HAP-1 (cell line): ENCODE measurements around the gene MAPK4.
"Not testable (repeated sequence)": the region's sequence is repeated elsewhere in the genome, so short reads cannot be mapped to it uniquely, and the experiment has no call there.

ENCODE experiments used
- DNase-seq, 2 experiments: peaks; one replicate each; pipeline ENCODE4 v3.0.0-alpha.2; 2016 to 2020; ENCODE audit warnings: low spot score in 2 of 2
- H3K27me3 ChIP-seq: fragments of 250-450 bp; sonication (Bioruptor Pico); 2 replicates; pipeline ENCODE4 v1.5.1; 2020; ENCODE audit warnings: low read depth, mild to moderate bottlenecking, moderate library complexity
- H3K36me3 ChIP-seq: fragments of 250-450 bp; sonication (Bioruptor Pico); replicated peaks from 2 replicates; pipeline ENCODE4 v1.5.1; 2020; ENCODE audit warnings: mild to moderate bottlenecking
- H3K4me1 ChIP-seq: fragments of 250-450 bp; sonication (Bioruptor Pico); 2 replicates; pipeline ENCODE4 v1.5.1; 2020; ENCODE audit warnings: mild to moderate bottlenecking
- H3K4me3 ChIP-seq: fragments of 250-450 bp; sonication (Bioruptor Pico); 2 replicates; pipeline ENCODE4 v1.5.1; 2020; ENCODE audit warnings: mild to moderate bottlenecking, moderate library complexity
- H3K9me3 ChIP-seq: fragments of 250-450 bp; sonication (Bioruptor Pico); 2 replicates; pipeline ENCODE4 v1.5.1; 2020; ENCODE audit warnings: mild to moderate bottlenecking, moderate library complexity
- in situ Hi-C: fragments of 300-500 bp; cut with MboI; formaldehyde crosslinking; loops from 3 replicates; pipeline ENCODE4 v1.14.3; 2020; ENCODE audit warnings: low sequenced_read_pairs, inconsistent platforms, mixed read lengths

MAPK4 gene

DNA sequence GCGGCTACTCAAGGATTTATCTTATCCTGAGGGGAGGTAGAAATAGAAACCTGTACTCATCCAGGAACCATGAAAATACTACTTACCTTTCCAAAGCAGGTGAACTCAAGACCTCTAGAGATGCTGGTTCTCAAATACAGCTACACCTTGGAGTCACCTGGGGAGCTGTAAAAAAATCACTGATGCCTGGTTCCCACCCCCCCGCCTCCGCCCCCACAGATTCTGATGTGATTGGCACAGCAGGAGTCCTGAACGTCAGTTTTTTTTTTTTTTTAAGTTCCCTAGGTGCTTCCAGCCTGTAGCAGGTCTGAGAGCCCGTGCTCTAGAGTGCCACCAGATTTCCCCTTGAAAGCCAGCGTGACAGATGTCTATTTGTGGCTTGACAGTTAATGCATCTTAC lies 146.3 kb downstream of the MAPK4 start:
- Histone ChIP-seq H3K4me1 (no peaks in the 10 kb centered on the region), H3K27me3 (no peaks in the 10 kb centered on the region), H3K36me3 (no peaks in the 10 kb centered on the region), H3K9me3 (no peaks in the 10 kb centered on the region), H3K4me3 (no peak overlapping the region)
- no peak for DNase-seq
- in situ Hi-C loops = no loop called here

DNA sequence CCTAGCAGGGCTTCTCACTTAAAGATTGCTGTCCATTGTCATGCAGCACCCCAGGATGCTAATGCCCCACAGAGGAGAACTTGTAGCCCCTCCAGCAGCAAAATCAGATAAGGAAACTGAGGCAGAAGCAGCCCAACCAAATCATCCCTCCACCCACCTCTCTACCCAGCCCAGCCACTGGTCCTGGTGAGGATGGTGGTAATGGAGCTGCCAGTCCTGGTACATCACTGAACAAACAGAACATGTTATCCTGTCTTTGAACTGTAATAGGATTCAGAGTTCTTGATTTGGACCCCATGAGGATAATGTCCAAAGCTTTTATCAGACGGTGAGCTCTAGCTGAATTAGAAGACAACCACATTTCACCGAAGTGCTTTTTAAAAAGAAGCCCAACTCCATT lies 146.8 kb downstream of the MAPK4 start:
- Histone ChIP-seq H3K9me3 (no peaks in the 10 kb centered on the region), H3K27me3 (no peaks in the 10 kb centered on the region), H3K4me3 (no peak overlapping the region), H3K36me3 (no peaks in the 10 kb centered on the region), H3K4me1 (no peaks in the 10 kb centered on the region)
- no peak for DNase-seq
- in situ Hi-C loops = no loop called here

DNA sequence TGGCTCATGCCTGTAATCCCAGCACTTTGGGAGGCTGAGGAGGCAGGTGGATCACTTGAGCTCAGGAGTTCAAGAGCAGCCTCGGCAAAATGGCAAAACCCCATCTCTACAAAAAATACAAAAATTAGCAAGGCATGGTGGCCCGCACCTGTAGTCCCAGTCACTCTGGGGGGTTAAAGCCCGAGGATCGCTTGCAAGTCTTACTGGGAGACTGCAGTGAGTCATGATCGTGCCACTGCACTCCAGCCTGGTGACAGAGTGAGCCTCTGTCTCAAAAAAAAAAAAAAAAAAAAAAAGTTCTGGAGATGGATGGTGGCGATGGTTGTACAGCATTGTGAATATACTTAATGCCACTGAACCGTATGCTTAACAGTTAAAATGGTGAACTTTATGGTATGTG lies 147.4 kb downstream of the MAPK4 start:
- DNase-seq, in situ Hi-C loops, H3K4me3 ChIP-seq: not testable (repeated sequence)

DNA sequence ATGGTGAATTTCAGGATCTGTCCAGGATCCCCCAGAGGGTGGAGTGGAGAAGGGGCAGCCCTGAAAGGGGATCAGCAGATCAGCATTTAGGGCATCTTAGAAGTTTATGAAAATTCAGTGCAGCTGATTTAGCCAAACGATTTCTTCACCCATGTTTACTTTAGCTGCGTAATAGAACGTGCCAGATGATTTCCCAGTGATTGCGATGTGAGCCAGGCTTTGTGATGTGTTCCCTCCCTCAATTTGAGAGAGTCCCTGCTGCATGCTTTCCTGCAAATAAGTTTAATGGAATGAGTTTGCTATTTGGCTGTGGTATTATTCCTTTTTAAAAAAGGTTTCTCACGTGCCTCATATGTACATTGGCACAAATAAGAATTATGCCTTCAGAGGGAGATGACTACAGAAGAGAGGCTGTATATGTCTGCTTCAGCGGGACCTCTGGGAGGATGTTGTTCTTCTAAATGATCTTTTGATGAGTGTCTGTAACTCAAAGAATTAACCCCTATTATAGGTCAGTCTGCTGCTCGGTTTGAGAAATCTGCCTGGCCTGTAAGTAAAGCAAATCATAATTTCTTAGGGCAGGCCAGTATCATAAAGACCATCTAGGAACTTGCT lies 148.1 kb downstream of the MAPK4 start:
- Histone ChIP-seq H3K36me3 (no peaks in the 10 kb centered on the region), H3K9me3 (no peaks in the 10 kb centered on the region), H3K4me1 (no peaks in the 10 kb centered on the region), H3K27me3 (no peaks in the 10 kb centered on the region), H3K4me3 (no peak overlapping the region)
- in situ Hi-C loops = no loop called here
- DNase-seq = no peak

More for the DNA sequence above, 147.4 kb downstream of the MAPK4 start:
- not testable (repeated sequence) for H3K4me1 ChIP-seq, H3K36me3 ChIP-seq, H3K27me3 ChIP-seq, H3K9me3 ChIP-seq

DNA sequence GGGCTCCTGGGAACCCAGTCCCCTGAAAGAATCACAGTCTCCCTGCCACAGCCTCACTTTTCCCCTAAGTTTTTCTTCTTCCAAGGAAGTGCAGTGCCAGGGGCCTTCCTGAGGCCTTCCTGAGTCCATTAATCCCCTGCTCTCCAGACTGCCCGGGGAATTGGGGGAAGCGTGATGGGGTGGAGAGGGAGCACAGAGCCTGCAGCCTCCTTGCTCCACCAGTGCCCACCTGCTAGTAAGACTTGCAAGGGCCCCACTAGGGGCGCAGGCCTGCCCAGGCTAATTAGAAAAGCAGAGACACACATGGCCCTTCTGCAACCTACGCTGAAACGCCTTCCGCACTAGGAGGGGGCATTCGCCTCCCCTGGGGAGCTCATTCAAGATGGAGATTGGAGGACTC lies 149.3 kb downstream of the MAPK4 start:
- Histone ChIP-seq H3K4me1 (no peaks in the 10 kb centered on the region), H3K4me3 (no peak overlapping the region), H3K27me3 (no peaks in the 10 kb centered on the region), H3K9me3 (no peaks in the 10 kb centered on the region), H3K36me3 (no peaks in the 10 kb centered on the region)
- in situ Hi-C loops = no loop called here
- DNase-seq = no peak

DNA sequence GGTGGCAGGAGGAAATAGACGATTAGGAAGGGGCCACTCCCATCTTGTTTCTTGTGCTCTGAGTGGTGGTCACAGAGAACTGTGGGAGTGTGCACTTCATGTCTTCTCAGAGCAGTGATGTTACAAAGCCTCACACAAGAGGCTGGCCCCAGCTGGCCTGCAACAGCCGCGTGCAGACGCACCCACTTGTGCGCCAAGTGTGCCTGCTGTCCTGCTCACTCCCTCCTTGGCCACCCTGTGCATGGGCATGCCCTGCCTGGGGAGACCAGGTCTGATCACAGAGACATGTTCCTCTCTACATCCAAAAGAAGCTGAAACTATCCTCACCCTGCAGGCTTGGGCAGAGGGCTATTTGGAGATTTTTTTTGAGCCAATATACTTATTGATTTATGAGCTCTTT lies 151.5 kb downstream of the MAPK4 start:
- in situ Hi-C loops = no loop called here
- DNase-seq = no peak
- H3K27me3 ChIP-seq = no peaks in the 10 kb centered on the region
- no peaks in the 10 kb centered on the region for H3K4me1 ChIP-seq
- no peak overlapping the region for H3K4me3 ChIP-seq
- no peaks in the 10 kb centered on the region for H3K36me3 ChIP-seq
- no peaks in the 10 kb centered on the region for H3K9me3 ChIP-seq

DNA sequence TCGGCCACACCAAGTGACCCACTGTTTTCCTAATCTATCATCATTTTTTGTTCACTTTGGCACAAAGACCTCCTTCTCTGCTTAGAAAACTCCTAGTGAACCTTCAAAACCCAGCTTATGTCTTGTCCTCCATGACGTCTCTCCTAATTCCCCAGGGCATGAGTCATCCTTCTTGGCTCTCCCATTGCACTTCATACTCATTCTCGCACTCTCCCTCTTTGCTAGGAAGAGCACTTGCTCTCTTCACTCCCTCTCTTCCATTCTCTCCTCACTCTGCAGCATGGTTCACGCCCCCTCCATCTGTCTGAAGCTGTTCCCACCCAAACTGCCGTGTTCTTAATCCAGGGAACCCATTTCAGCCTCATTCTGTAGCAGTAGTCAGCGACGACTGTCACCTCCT lies 156.0 kb downstream of the MAPK4 start:
- no peaks in the 10 kb centered on the region for H3K36me3 ChIP-seq
- H3K9me3 ChIP-seq = no peaks in the 10 kb centered on the region
- no peaks in the 10 kb centered on the region for H3K27me3 ChIP-seq
- H3K4me1 ChIP-seq = no peaks in the 10 kb centered on the region
- DNase-seq = no peak
- in situ Hi-C loops = no loop called here
- no peak overlapping the region for H3K4me3 ChIP-seq

DNA sequence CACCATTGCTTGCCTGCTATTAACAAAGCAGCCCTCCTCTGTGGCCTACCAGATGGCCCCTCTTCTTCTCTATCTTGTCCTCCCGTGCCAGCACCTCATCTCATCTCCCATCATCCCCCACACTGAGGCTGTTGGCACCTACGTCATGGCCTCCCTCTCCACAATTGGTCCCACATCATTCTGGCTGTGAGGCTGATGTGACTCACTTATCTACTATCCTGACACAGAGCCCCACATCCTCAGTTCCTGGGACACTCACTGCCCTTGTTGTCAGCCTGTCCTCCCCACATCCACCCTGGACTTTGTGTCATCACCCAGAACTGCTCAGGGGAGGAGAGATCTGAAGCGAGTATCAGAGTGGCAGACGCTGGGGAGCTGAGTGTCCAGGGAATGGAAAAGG lies 157.0 kb downstream of the MAPK4 start:
- no peak overlapping the region for H3K4me3 ChIP-seq
- H3K9me3 ChIP-seq = no peaks in the 10 kb centered on the region
- H3K27me3 ChIP-seq = no peaks in the 10 kb centered on the region
- DNase-seq = no peak
- in situ Hi-C loops = no loop called here
- no peaks in the 10 kb centered on the region for H3K36me3 ChIP-seq
- H3K4me1 ChIP-seq = no peaks in the 10 kb centered on the region

DNA sequence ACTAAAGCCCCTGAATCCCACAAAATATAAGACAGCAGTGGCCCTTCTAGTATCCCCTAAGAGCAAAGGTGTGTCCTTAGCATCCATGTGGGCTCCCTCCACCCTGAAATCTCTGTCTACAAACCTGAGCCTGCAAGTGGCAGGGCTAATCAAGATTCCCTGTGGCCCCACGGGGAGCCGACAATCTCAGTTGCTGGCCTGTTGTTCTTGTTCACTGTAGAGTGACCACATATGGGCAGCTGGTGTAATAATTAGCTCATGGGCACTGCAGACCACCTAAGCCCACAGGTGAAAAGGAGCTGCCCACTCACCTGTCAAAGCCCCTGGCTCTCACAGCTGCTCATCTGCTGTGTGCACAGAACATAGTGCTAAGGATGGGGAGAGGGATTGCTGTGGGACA lies 157.7 kb downstream of the MAPK4 start:
- H3K4me1 ChIP-seq = no peaks in the 10 kb centered on the region
- DNase-seq = no peak
- H3K36me3 ChIP-seq = no peaks in the 10 kb centered on the region
- in situ Hi-C loops = no loop called here
- H3K27me3 ChIP-seq = no peaks in the 10 kb centered on the region
- H3K9me3 ChIP-seq = no peaks in the 10 kb centered on the region
- H3K4me3 ChIP-seq = no peak overlapping the region

DNA sequence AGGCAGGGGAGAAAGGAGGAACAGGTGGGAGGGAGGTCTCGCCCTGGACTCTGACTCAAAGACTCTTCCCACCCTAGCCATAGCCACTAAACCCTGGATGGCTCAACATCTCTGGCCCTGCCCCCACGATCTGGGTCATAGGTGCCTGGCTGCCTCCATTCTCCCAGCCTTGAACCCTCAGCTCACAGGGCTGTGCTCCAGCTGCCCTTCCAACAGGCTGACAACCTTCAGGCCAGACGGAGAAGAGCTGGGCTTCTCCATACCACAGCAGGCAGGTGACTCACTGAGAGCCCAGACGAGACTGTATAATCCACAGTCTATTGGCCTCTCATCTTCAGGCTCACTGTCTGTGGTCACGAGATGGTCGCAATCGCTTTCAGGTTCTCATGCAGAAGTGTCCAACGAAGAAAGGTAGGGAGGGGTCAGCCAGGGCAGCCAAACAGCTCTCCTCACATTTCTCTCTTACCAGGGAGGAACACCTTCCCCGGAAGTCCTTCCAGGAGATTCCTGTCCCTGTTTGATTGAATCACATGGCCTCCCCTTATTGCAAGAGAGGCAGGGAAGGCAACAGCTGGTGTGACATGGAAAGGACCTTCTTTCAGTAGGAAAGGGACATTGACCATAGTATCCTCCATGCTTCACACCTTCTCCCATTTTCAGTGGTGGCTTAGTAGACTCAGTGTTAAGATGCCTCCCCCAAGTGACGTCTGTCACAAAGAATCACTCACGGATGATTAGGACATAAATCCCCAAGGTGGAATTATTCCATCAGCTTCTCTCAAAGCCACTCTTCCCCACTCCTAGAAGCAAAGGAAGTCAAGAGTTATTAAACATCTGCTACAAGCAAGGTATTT lies 159.8 kb downstream of the MAPK4 start:
- no peaks in the 10 kb centered on the region for H3K36me3 ChIP-seq
- no peaks in the 10 kb centered on the region for H3K4me1 ChIP-seq
- DNase-seq = no peak
- in situ Hi-C loops = no loop called here
- no peaks in the 10 kb centered on the region for H3K27me3 ChIP-seq
- no peak overlapping the region for H3K4me3 ChIP-seq
- H3K9me3 ChIP-seq = no peaks in the 10 kb centered on the region

DNA sequence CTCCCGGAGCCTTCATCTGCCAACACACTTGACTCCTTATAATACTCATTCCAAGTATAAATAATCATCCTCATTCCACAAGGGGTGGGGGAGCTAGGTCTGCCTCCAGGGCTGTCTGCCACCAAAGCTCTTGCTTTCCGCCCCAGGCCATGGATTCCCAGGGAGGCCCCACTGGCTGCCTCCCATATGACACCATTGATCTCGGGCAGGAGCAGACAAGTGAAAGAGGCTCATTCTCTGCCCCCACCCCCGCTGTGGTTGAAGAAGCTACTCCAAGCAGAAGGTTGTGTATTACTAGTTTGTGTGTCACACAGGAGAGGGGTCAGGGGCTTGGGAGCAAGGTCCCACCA lies 160.4 kb downstream of the MAPK4 start:
- H3K4me3 ChIP-seq = no peak overlapping the region
- DNase-seq = no peak
- in situ Hi-C loops = no loop called here
- no peaks in the 10 kb centered on the region for H3K9me3 ChIP-seq
- H3K4me1 ChIP-seq = no peaks in the 10 kb centered on the region
- H3K36me3 ChIP-seq = no peaks in the 10 kb centered on the region
- H3K27me3 ChIP-seq = no peaks in the 10 kb centered on the region

DNA sequence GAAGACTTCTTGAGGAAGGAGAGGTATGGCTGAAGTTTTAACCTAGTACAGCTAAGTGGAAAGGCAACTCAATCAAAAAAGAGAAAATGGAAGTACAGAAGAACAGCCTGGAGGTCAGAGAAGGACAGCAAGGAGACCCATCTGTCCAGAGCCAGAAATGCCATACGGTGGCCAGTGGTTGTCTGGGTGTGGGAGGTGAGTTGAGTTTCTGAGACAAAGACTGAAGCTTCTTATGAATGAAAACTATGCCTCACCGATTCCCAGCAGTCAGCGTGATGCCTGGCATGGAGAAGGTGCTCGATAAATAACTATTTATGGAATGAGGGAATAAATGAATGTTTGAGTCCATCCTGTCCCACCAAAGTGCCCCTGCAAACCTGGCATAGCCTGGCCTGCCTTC lies 161.1 kb downstream of the MAPK4 start:
- Histone ChIP-seq H3K36me3 (no peaks in the 10 kb centered on the region), H3K9me3 (no peaks in the 10 kb centered on the region), H3K4me1 (no peaks in the 10 kb centered on the region), H3K4me3 (no peak overlapping the region), H3K27me3 (no peaks in the 10 kb centered on the region)
- DNase-seq = no peak
- in situ Hi-C loops = no loop called here

DNA sequence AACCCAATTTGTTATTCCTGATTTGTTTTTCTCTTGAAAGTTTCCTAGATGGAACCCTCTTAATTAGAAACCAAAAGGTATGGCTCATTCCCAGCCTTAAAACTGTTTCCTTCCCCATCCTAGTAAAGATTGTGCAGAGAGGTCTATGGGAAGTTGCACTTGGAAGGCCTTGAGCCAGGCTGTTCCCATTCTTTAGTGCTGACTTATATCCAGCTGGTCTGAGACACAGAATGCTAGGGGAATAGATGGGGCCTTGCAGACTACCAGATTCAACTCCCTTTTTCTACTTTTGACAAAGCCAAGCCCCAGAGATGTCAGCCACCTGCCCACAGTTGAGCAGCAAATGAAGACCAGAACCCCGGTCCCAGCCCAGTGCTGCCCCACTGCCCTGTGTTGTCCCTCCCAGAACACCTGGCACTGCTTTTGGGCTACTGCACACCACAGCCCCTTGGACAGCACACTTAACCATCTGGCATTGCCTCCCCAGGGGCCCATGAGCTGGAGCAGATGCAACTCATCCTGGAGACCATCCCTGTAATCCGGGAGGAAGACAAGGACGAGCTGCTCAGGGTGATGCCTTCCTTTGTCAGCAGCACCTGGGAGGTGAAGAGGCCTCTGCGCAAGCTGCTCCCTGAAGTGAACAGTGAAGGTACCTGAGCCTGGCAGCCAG lies 161.7 kb downstream of the MAPK4 start:
- no peak for DNase-seq
- Histone ChIP-seq H3K36me3 (no peaks in the 10 kb centered on the region), H3K4me3 (no peak overlapping the region), H3K4me1 (no peaks in the 10 kb centered on the region), H3K9me3 (no peaks in the 10 kb centered on the region), H3K27me3 (no peaks in the 10 kb centered on the region)
- in situ Hi-C loops = no loop called here

DNA sequence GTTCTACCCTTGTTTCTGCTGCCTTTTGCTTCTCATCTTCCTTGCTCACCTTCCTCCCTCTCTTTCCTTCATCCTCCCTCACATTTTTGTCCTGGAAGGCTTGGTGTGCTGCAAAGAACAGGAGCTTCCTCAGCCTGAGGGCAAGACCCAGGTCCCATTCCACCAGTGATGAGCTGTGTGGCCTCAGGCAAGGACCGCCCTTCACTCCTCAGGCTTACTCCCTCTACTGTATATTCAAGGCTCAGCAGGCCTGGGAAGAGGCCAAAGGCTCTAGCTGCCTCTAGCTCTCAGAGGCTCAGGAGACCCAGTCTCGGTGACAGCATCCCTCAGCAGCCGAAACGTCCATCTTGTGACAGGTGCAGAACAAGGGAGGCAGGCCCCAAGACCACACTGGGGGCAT lies 162.4 kb downstream of the MAPK4 start:
- DNase-seq = no peak

More for the DNA sequence above, 162.4 kb downstream of the MAPK4 start:
- no peaks in the 10 kb centered on the region for H3K4me1 ChIP-seq
- H3K36me3 ChIP-seq = no peaks in the 10 kb centered on the region
- in situ Hi-C loops = no loop called here
- no peaks in the 10 kb centered on the region for H3K27me3 ChIP-seq
- H3K4me3 ChIP-seq = no peak overlapping the region
- no peaks in the 10 kb centered on the region for H3K9me3 ChIP-seq
